Measurements from ENCODE around the gene ALKBH3.

DNA sequence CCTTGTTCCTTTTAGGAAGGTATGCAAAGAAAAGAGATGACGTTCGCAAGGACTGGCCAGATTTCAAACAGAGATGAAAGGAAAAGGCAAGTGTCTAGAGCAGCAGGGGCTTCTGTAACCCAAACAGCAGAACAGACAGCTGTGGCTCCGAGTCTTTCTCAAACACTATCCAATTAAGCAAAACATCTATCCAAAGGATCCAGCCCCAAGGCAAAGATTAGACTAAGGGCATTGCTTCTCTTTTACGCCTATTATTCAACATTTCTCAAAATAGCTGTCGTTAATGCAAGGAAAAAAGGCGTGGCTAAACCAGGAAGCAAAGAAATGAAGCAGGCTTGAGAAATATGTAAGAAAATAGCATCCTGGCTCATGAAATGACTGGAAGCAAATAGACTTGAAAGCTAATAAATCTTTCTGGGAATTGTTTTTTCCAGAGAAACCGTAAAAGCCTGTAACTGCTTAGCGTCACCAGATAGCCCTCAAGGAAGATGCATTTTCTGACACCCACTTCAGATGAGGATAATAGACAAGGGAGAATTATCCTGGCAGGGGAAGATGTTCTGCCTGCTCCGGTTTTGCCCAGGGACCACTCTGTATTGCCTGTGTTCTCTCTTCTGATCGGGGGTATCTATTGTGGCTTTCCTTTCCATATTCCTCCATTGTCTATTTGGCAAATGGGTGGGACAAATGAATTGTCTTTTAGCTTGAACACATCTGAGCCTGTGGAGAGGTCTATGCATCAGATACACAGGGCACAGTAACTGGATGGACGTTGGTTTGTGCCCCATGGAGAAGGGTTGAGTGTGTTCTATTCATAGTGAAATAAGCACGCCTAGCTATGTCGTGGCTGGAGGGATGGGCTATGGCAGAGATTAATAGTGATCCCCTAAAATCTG, 82.0 kb downstream of the ALKBH3 start:
- no peak for TF ChIP-seq POLR2A (IDR thresholded peaks at IDR 0.05)
- no peak for TF ChIP-seq CTCF (IDR thresholded peaks at IDR 0.05)
